GM21528 (cell line): Measurements from ENCODE around the gene TFCP2L1.

Source experiments
- ATAC-seq: cut with Tn5 transposase; IDR thresholded peaks from one replicate; pipeline ENCODE4 v1.9.1; 2021; ENCODE audit warnings: mild to moderate bottlenecking, moderate library complexity; ENCODE audit not compliant: unreplicated experiment, low FRiP score

TFCP2L1 gene

GRCh38 chr2:121185111-121185510 is 99.9 kb downstream of the TFCP2L1 start:
- no peak for ATAC-seq

GRCh38 chr2:121184248-121184862 is 100.6 kb downstream of the TFCP2L1 start:
- ATAC-seq: no peak

- ATAC-seq: no peak
Observed at GRCh38 chr2:121182520-121182919, 102.5 kb downstream of the TFCP2L1 start.

- no peak for ATAC-seq
Observed at GRCh38 chr2:121179467-121179866, 105.5 kb downstream of the TFCP2L1 start.

GRCh38 chr2:121178730-121179129 is 106.3 kb downstream of the TFCP2L1 start:
- no peak for ATAC-seq

- ATAC-seq: no peak
Observed at GRCh38 chr2:121177896-121178295, 107.1 kb downstream of the TFCP2L1 start.

- ATAC-seq: no peak
Observed at GRCh38 chr2:121175326-121175725, 109.7 kb downstream of the TFCP2L1 start.

- ATAC-seq: no peak
Observed at GRCh38 chr2:121173806-121174205, 111.2 kb downstream of the TFCP2L1 start.

GRCh38 chr2:121173112-121173511 is 111.9 kb downstream of the TFCP2L1 start:
- ATAC-seq: no peak

GRCh38 chr2:121172456-121172855 is 112.5 kb downstream of the TFCP2L1 start:
- no peak for ATAC-seq

GRCh38 chr2:121171625-121172119 is 113.3 kb downstream of the TFCP2L1 start:
- no peak for ATAC-seq

- no peak for ATAC-seq
Observed at GRCh38 chr2:121170577-121170976, 114.4 kb downstream of the TFCP2L1 start.

GRCh38 chr2:121167411-121167810 is 117.6 kb downstream of the TFCP2L1 start:
- ATAC-seq: no peak
